ENCODE measurements around the gene DNM3.

GRCh38 chr1:172136925-172137324 lies 295.6 kb downstream of the DNM3 start:
- TF ChIP-seq CTCF (IDR thresholded peaks at IDR 0.05) (no peak), EZH2phosphoT487 (IDR thresholded peaks at IDR 0.05) (no peak), EZH2 (IDR thresholded peaks at IDR 0.05) (no peak)

Data from neural progenitor cell (in vitro differentiated cells).